WTC11 (cell line): ENCODE measurements around the gene RGP1. TPM values are rescaled to one million over a fixed set of nuclear protein-coding genes. Genes with fewer than 3 reads are reported as not detected.

Experiments used
- ATAC-seq: fragments of 200-7000 bp; cut with Tn5 transposase; 2 replicates; pipeline ENCODE4 v1.10.0; 2021; ENCODE audit warnings: mild to moderate bottlenecking, moderate library complexity
- CTCF ChIA-PET: fragments of 300-600 bp; sonication (Branson Sonifier 250); formaldehyde crosslinking; loops from one replicate; lab custom pipeline; 2021; ENCODE audit warnings: antibody characterized with exemption; lab: Charles Lee
- POLR2A ChIA-PET: fragments of 350-600 bp; sonication (Branson Sonifier 250); formaldehyde crosslinking; loops from one replicate; lab custom pipeline; 2021; ENCODE audit warnings: antibody characterized with exemption; lab: Charles Lee
- DNase-seq: peaks from one replicate; pipeline ENCODE4 v3.0.0; 2021; ENCODE audit warnings: low spot score
- H3K27ac Mint-ChIP-seq: 2 replicates; pipeline ENCODE4 v1.8.0; 2021; ENCODE audit warnings: mixed read lengths
- H3K27me3 Mint-ChIP-seq: 2 replicates; pipeline ENCODE4 v1.8.0; 2021; ENCODE audit warnings: low read depth, mild to moderate bottlenecking, moderate library complexity, mixed read lengths
- H3K36me3 Mint-ChIP-seq: 2 replicates; pipeline ENCODE4 v1.8.0; 2021; ENCODE audit warnings: mixed read lengths
- H3K4me1 Mint-ChIP-seq: 2 replicates; pipeline ENCODE4 v1.8.0; 2022; ENCODE audit warnings: mixed read lengths
- H3K4me3 Mint-ChIP-seq: 2 replicates; pipeline ENCODE4 v1.8.0; 2021; ENCODE audit warnings: mild to moderate bottlenecking, moderate library complexity, mixed read lengths
- H3K9me3 Mint-ChIP-seq: 2 replicates; pipeline ENCODE4 v1.8.0; 2021; ENCODE audit warnings: mixed read lengths
- AR ChIP-seq: fragments of 250-450 bp; sonication (Bioruptor Pico); IDR thresholded peaks from 2 replicates; pipeline ENCODE4 v1.9.0; 2021; ENCODE audit warnings: mild to moderate bottlenecking
- ARID4B ChIP-seq: sonication (generic); formaldehyde crosslinking; IDR thresholded peaks from 2 replicates; pipeline ENCODE4 v1.8.0; 2023; ENCODE audit warnings: missing genetic modification reagents, mild to moderate bottlenecking, borderline replicate concordance
- CREB1 ChIP-seq: sonication (generic); formaldehyde crosslinking; IDR thresholded peaks from 2 replicates; pipeline ENCODE4 v1.8.0; 2023; ENCODE audit warnings: mild to moderate bottlenecking, missing genetic modification reagents
- E2F5 ChIP-seq: sonication (generic); formaldehyde crosslinking; IDR thresholded peaks from 2 replicates; pipeline ENCODE4 v1.8.1; 2022; ENCODE audit warnings: mild to moderate bottlenecking, moderate library complexity, missing genetic modification reagents
- ESRRA ChIP-seq: sonication (generic); formaldehyde crosslinking; IDR thresholded peaks from 2 replicates; pipeline ENCODE4 v1.8.1; 2022; ENCODE audit warnings: mild to moderate bottlenecking, missing genetic modification reagents, borderline replicate concordance
- MLX ChIP-seq: sonication (generic); formaldehyde crosslinking; IDR thresholded peaks from 2 replicates; pipeline ENCODE4 v1.8.1; 2023; ENCODE audit warnings: mild to moderate bottlenecking, missing genetic modification reagents, moderate library complexity
- PRRX2 ChIP-seq: fragments of 250-450 bp; sonication (Bioruptor Pico); IDR thresholded peaks from 2 replicates; pipeline ENCODE4 v1.8.0; 2021; ENCODE audit warnings: mild to moderate bottlenecking
- RORB ChIP-seq: fragments of 250-450 bp; sonication (Bioruptor Pico); IDR thresholded peaks from 2 replicates; pipeline ENCODE4 v1.9.0; 2021; ENCODE audit warnings: mild to moderate bottlenecking
- SMAD3 ChIP-seq: sonication (generic); formaldehyde crosslinking; IDR thresholded peaks from 2 replicates; pipeline ENCODE4 v1.8.0; 2022; ENCODE audit warnings: missing genetic modification reagents, mild to moderate bottlenecking, borderline replicate concordance
- ZBTB43 ChIP-seq: sonication (generic); formaldehyde crosslinking; IDR thresholded peaks from 2 replicates; pipeline ENCODE4 v1.8.1; 2023; ENCODE audit warnings: mild to moderate bottlenecking, missing genetic modification reagents
- ZNF263 ChIP-seq: sonication (generic); formaldehyde crosslinking; IDR thresholded peaks from 2 replicates; pipeline ENCODE4 v1.8.1; 2022; ENCODE audit warnings: low read depth, mild to moderate bottlenecking, moderate library complexity, missing genetic modification reagents
- ZNF281 ChIP-seq: sonication (generic); formaldehyde crosslinking; IDR thresholded peaks from 2 replicates; pipeline ENCODE4 v1.8.0; 2023; ENCODE audit warnings: mild to moderate bottlenecking, missing genetic modification reagents
- ZNF512 ChIP-seq: sonication (generic); formaldehyde crosslinking; IDR thresholded peaks from 2 replicates; pipeline ENCODE4 v1.8.1; 2022; ENCODE audit warnings: missing genetic modification reagents, borderline replicate concordance
- ZNF532 ChIP-seq: fragments of 250-450 bp; sonication (Bioruptor Pico); IDR thresholded peaks from 2 replicates; pipeline ENCODE4 v1.9.0; 2021; ENCODE audit warnings: mild to moderate bottlenecking, borderline replicate concordance
- total RNA-seq: library from RNA; stranded (reverse); gene quantifications from 3 replicates; pipeline ENCODE4 v1.2.3, GENCODE V29; 2021

Gene RGP1
- total RNA-seq, 1 experiment from 2014 or later, result 30.0 TPM

- no peak for TF ChIP-seq ZBTB43 (CRISPR knock-in tag)
- no peak for TF ChIP-seq AR (CRISPR knock-in tag)
- TF ChIP-seq ZNF532 (CRISPR knock-in tag), result no peak
- TF ChIP-seq ZNF263 (CRISPR knock-in tag), result no peak
- no peak for TF ChIP-seq RORB (CRISPR knock-in tag)
- TF ChIP-seq PRRX2 (CRISPR knock-in tag), result no peak
- no peak for TF ChIP-seq ZNF512 (CRISPR knock-in tag)
- no peak for TF ChIP-seq E2F5
- TF ChIP-seq ESRRA (CRISPR knock-in tag), result no peak
- TF ChIP-seq SMAD3 (CRISPR knock-in tag), result no peak
These were observed 7.3 kb upstream of the RGP1 start (continued) for GRCh38 chr9:35741740-35742139.

- no peak for DNase-seq
- peaks cover 22% of the 10 kb centered on the region for H3K4me1 Mint-ChIP-seq
- no peak overlapping the region for H3K27ac Mint-ChIP-seq
- ChIA-PET POLR2A (no interaction called here), CTCF (no interaction called here)
- no peaks in the 10 kb centered on the region for H3K27me3 Mint-ChIP-seq
- H3K4me3 Mint-ChIP-seq, result no peak overlapping the region
- peaks cover 62% of the 10 kb centered on the region for H3K36me3 Mint-ChIP-seq
- no peak for TF ChIP-seq ARID4B
- no peak for TF ChIP-seq MLX
- no peak for TF ChIP-seq CREB1 (CRISPR knock-in tag)
- no peak for TF ChIP-seq ZNF281
- TF ChIP-seq, all 79 proteins: peak for 0
- ATAC-seq, result no peak
- H3K9me3 Mint-ChIP-seq, result no peaks in the 10 kb centered on the region
These were observed 5.6 kb upstream of the RGP1 start for GRCh38 chr9:35743452-35743851.
